22Rv1 (cell line): ENCODE measurements around the gene RPA3.

Source experiments
- ZFX ChIP-seq: fragments of 450-650 bp; IDR thresholded peaks from 2 replicates; pipeline ENCODE4 v1.6.1; 2017; ENCODE audit warnings: antibody characterized with exemption, borderline replicate concordance
- TF ChIP-seq, protein P1 (sequence below): fragments of 450-650 bp; IDR thresholded peaks from 2 replicates; pipeline ENCODE4 v1.5.1; 2017; ENCODE audit warnings: mild to moderate bottlenecking

DNA sequence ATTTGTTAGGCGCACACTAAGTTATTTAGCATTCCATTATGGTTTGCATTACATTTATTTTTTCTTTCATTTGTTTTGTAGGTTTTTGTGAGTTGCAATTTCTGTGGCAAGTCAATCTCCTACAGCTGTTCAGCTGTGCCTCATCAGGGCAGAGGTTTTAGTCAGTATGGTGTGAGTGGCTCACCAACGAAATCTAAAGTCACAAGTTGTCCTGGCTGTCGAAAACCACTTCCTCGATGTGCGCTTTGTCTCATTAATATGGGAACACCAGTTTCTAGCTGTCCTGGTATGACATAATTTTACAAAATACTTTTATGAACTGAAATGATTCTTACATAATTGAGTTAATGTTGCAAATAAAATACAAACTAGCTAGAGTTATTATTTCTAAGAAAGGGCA, 122.2 kb downstream of the RPA3 start:
- TF ChIP-seq ZFX = no peak
- TF ChIP-seq, protein P1, sequence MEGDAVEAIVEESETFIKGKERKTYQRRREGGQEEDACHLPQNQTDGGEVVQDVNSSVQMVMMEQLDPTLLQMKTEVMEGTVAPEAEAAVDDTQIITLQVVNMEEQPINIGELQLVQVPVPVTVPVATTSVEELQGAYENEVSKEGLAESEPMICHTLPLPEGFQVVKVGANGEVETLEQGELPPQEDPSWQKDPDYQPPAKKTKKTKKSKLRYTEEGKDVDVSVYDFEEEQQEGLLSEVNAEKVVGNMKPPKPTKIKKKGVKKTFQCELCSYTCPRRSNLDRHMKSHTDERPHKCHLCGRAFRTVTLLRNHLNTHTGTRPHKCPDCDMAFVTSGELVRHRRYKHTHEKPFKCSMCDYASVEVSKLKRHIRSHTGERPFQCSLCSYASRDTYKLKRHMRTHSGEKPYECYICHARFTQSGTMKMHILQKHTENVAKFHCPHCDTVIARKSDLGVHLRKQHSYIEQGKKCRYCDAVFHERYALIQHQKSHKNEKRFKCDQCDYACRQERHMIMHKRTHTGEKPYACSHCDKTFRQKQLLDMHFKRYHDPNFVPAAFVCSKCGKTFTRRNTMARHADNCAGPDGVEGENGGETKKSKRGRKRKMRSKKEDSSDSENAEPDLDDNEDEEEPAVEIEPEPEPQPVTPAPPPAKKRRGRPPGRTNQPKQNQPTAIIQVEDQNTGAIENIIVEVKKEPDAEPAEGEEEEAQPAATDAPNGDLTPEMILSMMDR = no peak
